H54 (cell line): ENCODE results near the gene PSG4.
"Not testable (repeated sequence)": the region's sequence is repeated elsewhere in the genome, so short reads cannot be mapped to it uniquely, and the experiment has no call there.

Source experiments
- DNase-seq: peaks from one replicate; pipeline ENCODE4 v3.0.0; 2011; ENCODE audit warnings: low spot score, mixed read lengths; ENCODE audit not compliant: insufficient read length
- FAIRE-seq: peaks from 3 replicates; lab custom pipeline; 2011; peaks lifted over from hg19 to GRCh38; lab: Jason Lieb, UNC
- POLR2A ChIP-seq: IDR thresholded peaks from 2 replicates; pipeline ENCODE4 v1.6.1; 2011; ENCODE audit warnings: low read depth, mild to moderate bottlenecking, low read length

The PSG4 gene

GRCh38 chr19:43152214-43152613 lies 53.2 kb downstream of the PSG4 start:
- TF ChIP-seq POLR2A = no peak
- DNase-seq (no peak), FAIRE-seq (no peak)

- FAIRE-seq, DNase-seq: not testable (repeated sequence)
Observed at GRCh38 chr19:43149788-43150187, 55.6 kb downstream of the PSG4 start.

GRCh38 chr19:43148233-43148632 lies 57.2 kb downstream of the PSG4 start:
- DNase-seq = peak; percentile 31
- FAIRE-seq = peak; percentile 58
- no peak for TF ChIP-seq POLR2A
